AG09319 (cell line): ENCODE data around the gene GJA8.
"Not testable (repeated sequence)": the region's sequence is repeated elsewhere in the genome, so short reads cannot be mapped to it uniquely, and the experiment has no call there.

Experiments used
- DNase-seq: peaks from one replicate; pipeline ENCODE4 v3.0.0-alpha.2; 2010; ENCODE audit warnings: low read depth; ENCODE audit errors: extremely low read depth
- TF ChIP-seq, protein P1 (sequence below): IDR thresholded peaks from 2 replicates; pipeline ENCODE4 v1.5.1; 2011; ENCODE audit warnings: low read depth, mild to moderate bottlenecking, inconsistent platforms, low read length, moderate library complexity

The GJA8 gene

DNA sequence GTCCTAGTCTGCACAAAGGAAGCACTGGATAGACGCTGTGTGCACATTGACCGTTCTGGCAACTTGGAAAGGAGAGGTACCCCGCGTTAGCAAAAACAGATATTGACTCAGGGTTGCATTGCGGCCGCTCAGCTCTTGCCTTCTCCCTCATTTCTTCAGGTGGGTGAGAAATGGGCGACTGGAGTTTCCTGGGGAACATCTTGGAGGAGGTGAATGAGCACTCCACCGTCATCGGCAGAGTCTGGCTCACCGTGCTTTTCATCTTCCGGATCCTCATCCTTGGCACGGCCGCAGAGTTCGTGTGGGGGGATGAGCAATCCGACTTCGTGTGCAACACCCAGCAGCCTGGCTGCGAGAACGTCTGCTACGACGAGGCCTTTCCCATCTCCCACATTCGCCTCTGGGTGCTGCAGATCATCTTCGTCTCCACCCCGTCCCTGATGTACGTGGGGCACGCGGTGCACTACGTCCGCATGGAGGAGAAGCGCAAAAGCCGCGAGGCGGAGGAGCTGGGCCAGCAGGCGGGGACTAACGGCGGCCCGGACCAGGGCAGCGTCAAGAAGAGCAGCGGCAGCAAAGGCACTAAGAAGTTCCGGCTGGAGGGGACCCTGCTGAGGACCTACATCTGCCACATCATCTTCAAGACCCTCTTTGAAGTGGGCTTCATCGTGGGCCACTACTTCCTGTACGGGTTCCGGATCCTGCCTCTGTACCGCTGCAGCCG lies 5.4 kb downstream of the GJA8 start:
- no peak for DNase-seq
- TF ChIP-seq, protein P1, sequence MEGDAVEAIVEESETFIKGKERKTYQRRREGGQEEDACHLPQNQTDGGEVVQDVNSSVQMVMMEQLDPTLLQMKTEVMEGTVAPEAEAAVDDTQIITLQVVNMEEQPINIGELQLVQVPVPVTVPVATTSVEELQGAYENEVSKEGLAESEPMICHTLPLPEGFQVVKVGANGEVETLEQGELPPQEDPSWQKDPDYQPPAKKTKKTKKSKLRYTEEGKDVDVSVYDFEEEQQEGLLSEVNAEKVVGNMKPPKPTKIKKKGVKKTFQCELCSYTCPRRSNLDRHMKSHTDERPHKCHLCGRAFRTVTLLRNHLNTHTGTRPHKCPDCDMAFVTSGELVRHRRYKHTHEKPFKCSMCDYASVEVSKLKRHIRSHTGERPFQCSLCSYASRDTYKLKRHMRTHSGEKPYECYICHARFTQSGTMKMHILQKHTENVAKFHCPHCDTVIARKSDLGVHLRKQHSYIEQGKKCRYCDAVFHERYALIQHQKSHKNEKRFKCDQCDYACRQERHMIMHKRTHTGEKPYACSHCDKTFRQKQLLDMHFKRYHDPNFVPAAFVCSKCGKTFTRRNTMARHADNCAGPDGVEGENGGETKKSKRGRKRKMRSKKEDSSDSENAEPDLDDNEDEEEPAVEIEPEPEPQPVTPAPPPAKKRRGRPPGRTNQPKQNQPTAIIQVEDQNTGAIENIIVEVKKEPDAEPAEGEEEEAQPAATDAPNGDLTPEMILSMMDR, result no peak

DNA sequence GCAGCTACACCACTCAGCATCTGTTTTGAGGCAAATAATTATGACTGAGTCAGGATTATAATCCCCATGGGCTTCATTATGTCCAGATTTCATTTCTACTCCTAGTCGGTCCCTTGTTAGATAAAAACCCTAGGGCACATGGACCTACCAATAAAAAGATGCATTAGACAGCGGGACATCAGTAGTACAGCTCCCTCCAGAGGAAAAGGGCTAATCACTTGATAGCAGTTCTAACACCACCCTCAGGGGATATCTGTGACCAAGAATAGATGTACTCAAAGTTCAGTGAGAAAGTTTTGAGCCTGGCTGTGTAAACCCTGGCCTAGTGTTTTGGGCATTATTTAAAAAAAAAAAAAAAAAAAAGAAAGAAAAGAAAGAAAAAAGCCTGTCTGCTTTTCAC lies 10.0 kb downstream of the GJA8 start:
- no peak for DNase-seq
- TF ChIP-seq, protein P1, result no peak

DNA sequence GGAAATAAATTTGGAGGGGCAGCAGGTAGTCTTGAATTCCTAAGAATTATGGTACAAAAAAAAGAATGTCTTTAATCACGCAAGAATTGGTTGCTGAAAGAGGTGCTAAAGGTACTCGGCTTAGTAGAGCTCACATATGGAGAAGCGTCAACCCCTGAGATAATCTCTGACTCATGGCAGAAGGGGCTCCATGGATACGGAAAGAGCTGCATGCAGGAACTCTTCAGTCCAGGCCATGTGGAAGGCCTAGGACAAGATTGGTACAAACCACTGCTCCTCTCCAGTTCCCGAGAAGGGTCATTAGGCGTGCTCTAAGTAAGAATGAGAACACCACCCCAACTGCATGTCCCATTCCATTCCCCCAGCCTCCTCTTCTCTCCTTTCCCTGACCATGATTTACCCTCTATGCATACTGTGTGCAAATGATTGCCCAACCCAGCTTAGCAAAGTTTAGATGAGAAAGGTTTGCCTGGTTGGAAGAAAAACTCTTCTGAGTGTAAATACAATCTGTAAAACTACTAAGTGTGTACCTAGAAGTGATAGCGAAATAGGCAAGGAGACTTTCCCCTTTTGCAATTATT lies 10.9 kb downstream of the GJA8 start:
- TF ChIP-seq, protein P1, result no peak
- no peak for DNase-seq

DNA sequence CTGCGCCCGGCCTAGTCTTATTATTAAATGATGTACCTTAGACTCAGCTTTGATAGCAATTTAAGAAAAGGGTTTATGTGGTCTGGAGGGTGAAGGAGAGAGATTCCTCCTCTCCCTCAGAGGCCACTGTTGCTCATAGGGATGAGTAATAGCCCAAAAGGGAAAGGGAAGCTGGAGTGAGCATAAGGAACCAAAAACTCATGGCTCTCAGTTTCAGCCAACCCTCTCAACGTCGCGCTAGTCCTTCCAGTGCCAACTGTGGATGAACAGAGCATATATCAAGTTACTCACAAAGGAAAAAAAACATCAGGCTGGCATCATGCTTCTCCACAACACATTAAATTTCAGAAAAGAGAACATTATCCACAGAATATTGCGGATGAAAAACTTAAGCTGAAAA lies 17.3 kb downstream of the GJA8 start:
- DNase-seq, result no peak
- TF ChIP-seq, protein P1, result no peak

DNA sequence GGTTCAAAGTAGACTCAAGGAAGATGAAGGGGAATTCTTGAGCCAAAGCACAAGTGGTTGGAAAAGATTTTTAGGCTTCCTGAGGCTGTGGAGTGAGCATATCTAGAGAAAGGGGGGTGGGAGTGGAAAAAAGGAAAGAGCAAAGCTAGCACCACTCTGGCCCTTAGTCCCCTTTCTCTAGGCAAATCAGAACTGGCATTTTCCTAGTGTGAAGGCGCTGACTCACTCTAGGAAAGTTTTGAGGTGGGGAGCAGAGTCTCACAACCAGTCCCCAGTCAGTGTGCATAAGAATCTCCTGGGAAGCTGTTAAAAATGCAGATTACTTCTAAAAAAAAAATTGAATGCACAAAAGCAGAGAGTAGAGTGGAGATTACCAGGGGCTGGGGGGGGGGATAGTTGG lies 22.2 kb downstream of the GJA8 start:
- DNase-seq, result no peak
- TF ChIP-seq, protein P1, result no peak

DNA sequence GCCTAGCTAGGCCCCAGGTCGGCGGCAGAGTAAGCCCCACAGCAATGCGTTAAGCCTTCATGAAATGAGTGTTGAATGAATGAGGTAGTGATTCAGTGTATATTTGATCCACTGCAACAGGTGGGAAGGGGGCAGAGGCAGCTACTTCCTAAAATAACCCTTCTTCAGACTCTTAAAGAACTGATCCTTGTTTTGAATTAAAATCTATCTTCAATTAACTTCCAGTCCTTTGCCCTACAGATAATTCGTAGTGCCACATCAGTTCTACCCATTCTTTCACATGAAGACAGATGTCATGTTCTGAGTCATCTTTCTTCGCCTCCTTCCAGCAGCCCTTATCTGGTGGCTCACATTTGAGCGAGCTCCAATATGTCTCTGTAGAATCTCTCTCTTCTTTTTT lies 24.6 kb downstream of the GJA8 start:
- not testable (repeated sequence) for DNase-seq

DNA sequence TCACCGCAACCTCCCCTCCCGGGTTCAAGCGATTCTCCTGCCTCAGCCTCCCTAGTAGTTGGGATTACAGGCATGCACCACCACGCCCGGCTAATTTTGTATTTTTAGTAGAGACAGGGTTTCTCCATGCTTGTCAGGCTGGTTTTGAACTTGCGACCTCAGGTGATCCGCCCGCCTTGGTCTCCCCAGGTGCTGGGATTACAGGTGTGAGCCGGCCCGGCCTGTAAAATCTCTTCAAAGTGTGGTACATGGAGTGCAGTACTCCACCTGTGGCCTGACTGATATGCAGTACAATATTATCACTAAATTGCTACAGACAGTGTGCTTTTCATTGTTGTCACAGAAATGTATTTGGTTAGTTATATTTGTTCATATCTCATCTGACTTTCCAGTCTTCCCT lies 25.1 kb downstream of the GJA8 start:
- not testable (repeated sequence) for DNase-seq

DNA sequence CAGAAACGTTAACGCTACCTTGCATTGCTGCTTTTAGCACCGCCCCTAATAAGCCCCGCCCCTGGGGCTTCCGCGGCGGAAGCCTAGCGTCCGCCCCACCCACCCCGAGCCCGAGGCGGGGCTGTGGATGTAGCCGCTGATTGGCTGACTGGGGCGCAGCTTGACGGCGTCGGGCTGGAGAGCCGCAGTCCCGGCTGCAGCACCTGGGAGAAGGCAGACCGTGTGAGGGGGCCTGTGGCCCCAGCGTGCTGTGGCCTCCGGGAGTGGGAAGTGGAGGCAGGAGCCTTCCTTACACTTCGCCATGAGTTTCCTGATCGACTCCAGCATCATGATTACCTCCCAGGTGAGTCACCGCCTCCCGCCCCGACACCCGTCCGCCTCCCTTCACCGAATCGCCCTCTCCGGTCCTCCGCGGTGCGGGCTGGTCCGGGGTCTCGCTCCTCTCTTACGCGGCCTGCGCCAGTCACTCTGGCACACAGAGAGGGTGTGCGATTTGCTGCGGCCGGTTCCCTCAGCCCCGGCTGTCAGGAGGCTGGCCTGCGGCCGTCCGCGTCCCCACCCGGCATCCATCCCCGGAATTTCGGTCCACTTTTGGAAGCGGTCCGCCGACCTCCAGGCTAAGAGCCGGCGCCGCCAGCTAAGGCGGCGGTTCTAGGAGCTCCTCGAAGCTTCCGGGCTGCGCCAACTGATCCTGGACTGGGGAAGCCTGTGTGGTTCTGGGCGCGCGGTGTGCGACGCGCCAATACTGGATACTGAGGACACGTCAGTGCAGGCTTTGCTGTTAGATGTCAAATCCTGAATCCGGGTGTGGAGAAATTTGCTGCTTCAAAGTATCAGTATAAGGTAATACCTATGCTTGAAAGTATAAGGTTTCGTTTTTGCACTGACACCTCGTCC lies 25.9 kb downstream of the GJA8 start, which contains the start of gene GPR89B:
GPR89B (plus strand) TSS at position 185 of the 897 bp plus-strand sequence; CDS start at position 302, 117 bp downstream.
- peak; percentile 52 for DNase-seq

DNA sequence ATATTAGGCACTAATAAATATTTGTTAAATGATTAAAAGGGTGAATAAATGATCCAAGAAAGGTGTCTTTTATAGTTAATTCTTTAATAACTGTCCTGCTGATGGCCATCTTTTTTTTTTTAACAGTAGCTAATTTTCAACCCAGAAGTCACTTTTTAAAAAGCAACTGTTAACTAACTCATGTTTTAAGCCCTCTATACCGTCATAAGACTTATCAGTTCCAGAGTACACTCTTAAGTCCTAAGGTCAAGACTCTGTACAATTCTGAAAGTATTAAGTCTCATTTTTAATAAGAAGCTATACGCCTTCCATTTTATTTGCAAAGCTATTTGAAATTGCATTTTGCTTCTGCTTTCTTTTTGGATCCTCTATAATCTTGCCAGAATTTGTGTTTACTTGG lies 28.5 kb downstream of the GJA8 start:
- not testable (repeated sequence) for DNase-seq

DNA sequence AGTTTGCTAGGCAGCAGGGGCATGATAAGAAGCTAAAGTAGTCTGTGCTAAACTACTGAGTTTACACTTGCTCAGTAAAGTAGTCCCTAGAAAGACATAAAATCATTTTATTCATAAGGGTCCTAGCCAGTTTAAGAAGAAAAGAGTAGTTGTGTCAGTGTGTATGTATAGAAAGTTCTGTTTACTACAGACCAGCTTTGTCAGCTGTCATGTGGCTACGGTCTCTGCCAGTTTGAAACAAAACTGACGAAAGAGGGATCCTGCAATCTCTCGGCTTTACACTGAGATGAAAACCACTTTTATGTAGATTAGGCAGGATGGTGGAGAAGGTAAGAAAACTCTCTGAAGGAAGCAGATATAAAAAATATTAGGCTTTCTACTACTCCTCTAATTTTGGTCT lies 32.7 kb downstream of the GJA8 start:
- DNase-seq, result not testable (repeated sequence)

DNA sequence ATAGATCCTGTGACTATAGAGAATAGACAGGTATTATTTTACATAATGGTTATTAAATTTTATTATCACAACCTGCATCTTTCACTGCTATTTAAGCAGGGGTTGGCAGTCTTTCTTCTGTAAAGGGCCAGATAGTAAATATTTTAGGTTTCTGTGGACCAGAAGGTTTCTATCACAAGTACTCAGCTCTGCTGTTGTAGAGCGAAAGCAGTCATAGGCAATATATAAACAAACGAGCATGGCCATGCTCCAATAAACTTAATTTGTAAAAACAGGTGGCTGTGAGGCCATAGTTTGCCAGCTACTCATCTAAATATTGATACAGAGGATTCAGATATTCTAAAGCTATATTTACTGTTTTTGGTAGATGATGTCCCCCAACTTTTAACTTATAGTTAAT lies 37.9 kb downstream of the GJA8 start:
- not testable (repeated sequence) for DNase-seq

DNA sequence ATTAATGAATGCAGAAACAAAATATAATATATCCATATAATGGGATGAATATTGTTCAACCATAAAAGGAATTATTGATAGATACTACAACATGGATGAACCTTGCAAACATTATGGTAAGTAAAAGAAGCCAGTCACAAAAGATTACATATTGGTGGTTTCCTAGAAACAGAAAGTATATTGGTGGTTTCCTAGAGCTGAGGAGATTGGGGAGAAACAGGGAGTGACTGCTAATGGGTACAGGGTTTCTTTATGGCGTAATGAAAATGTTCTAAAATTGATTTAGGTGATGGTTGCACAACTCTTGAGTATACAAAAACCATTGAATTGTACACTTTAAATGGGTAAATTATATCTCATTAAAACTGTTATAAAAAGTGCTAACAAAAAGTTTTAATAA lies 40.0 kb downstream of the GJA8 start:
- not testable (repeated sequence) for DNase-seq

DNA sequence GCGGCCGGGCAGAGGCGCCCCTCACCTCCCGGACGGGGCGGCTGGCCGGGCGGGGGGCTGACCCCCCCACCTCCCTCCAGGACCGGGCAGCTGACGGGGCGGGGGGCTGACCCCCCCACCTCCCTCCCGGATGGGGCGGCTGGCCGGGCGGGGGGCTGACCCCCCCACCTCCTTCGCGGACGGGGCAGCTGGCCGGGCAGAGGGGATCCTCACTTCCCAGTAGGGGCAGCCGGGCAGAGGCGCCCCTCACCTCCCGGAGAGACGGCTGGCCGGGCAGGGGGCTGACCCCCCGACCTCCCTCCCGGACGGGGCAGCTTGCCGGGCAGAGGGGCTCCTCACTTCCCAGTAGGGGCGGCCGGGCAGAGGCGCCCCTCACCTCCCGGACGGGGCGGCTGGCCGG lies 46.9 kb downstream of the GJA8 start:
- not testable (repeated sequence) for DNase-seq
